ENCODE measurements around the gene CIT. TPM values are rescaled to one million over a fixed set of nuclear protein-coding genes. Genes with fewer than 3 reads are reported as not detected.
"Not testable (repeated sequence)": the region's sequence is repeated elsewhere in the genome, so short reads cannot be mapped to it uniquely, and the experiment has no call there.

The CIT gene
- total and polyA plus RNA-seq, 7 donors: 1.2 to 9.2 (median 5.4) TPM

DNA sequence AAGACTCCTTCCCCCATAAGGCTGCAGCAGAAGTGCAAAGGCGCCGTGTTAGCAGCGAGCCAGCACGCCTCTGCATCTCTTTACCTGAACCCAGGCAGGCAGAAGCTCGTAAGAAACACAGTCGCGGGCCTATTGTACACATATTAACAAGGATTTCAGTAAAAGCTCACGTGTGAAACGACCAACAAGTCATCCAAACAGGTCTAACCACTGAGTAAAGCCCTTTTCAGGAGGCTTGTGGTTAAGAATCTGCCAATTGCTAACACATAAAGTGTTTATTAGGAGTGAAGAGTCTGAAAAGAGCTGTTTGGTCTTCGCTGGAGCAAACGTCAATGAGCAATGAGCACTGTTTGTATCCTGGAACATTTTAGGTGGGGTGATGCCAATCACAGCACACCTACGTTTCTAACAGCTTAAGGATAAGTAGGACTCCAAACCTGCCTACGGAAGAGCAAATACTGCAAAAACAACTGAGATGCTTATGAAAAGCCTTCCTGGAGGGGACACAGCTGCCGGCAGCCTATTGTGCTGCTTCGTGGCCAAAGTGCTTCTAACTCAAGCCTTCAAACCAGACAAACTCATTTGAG, 166.1 kb downstream of the CIT start:
- 86 to 87% methylated on average over 15 of the region's 15 CpGs for WGBS, 2 donors

DNA sequence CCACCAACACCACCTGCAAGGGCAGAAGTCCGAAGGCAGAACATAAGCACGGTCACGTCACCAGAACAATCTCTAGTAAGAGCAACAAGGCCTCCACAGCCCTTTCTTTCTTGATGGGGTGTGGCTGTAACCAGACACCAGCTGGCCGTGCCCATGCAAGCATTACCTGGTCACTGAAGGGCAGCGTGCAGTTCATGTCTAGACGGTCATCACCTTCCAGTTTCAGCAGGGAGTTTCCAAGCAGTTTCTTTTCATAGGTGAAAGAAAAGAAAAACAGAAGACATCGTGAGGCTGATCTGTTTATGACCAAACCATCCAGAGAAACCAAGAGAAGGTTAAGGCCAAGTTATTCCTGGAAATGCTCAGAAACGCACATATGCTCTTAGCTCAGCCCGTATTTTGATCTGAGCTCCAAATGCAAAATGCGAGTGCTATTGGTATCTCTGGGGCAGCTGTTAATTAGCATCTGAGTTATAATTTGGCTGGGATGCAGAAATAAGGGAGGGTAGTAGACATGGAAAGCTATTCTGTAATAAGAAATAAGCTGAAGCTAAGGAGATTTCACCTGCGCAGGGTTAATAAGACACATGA, 166.7 kb downstream of the CIT start:
- Histone ChIP-seq H3K27me3 (no peaks in the 10 kb centered on the region), H3K9me3 (no peaks in the 10 kb centered on the region), H3K4me1 (no peaks in the 10 kb centered on the region), H3K27ac (no peak overlapping the region), H3K36me3 (no peaks in the 10 kb centered on the region), H3K4me3 (no peak overlapping the region)
- DNase-seq: no peak
- intact Hi-C loops (cut with DNase I): no loop called here
- WGBS, 2 donors: 93 to 95% methylated on average over 11 of the region's 11 CpGs
- TF ChIP-seq, protein P1, sequence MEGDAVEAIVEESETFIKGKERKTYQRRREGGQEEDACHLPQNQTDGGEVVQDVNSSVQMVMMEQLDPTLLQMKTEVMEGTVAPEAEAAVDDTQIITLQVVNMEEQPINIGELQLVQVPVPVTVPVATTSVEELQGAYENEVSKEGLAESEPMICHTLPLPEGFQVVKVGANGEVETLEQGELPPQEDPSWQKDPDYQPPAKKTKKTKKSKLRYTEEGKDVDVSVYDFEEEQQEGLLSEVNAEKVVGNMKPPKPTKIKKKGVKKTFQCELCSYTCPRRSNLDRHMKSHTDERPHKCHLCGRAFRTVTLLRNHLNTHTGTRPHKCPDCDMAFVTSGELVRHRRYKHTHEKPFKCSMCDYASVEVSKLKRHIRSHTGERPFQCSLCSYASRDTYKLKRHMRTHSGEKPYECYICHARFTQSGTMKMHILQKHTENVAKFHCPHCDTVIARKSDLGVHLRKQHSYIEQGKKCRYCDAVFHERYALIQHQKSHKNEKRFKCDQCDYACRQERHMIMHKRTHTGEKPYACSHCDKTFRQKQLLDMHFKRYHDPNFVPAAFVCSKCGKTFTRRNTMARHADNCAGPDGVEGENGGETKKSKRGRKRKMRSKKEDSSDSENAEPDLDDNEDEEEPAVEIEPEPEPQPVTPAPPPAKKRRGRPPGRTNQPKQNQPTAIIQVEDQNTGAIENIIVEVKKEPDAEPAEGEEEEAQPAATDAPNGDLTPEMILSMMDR (IDR thresholded peaks at IDR 0.05): no peak
- TF ChIP-seq POLR2A (IDR thresholded peaks at IDR 0.05) (no peak), EP300 (IDR thresholded peaks at IDR 0.05) (no peak), POLR2AphosphoS5 (IDR thresholded peaks at IDR 0.05) (no peak)

More for the DNA sequence above, 166.1 kb downstream of the CIT start:
- no peak overlapping the region for H3K4me3 ChIP-seq
- H3K27me3 ChIP-seq: no peaks in the 10 kb centered on the region
- intact Hi-C loops (cut with DNase I): no loop called here
- H3K9me3 ChIP-seq: no peaks in the 10 kb centered on the region
- H3K36me3 ChIP-seq: no peaks in the 10 kb centered on the region
- H3K27ac ChIP-seq: no peak overlapping the region
- no peaks in the 10 kb centered on the region for H3K4me1 ChIP-seq
- no peak for DNase-seq
- TF ChIP-seq POLR2A (IDR thresholded peaks at IDR 0.05) (no peak), EP300 (IDR thresholded peaks at IDR 0.05) (no peak), POLR2AphosphoS5 (IDR thresholded peaks at IDR 0.05) (no peak)
- TF ChIP-seq, protein P1 (IDR thresholded peaks at IDR 0.05): no peak

DNA sequence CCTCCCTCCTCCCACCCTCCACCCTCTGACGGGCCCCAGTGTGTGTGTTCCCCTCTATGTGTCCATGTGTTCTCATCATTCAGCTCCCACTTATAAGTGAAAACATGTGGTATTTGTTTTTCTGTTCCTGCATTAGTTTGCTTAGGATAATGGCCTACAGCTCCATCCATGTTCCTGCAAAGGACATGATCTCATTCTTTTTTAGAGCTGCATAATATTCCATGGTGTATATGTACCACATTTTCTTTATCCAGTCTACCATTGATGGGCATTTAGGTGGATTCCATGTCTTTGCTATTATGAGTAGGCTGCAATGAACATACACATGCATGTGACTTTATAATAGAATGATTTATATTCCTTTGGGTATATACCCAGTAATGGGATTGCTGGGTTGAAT, 170.7 kb downstream of the CIT start:
- H3K9me3 ChIP-seq; intact Hi-C loops (cut with DNase I); H3K27ac ChIP-seq; H3K4me3 ChIP-seq; H3K27me3 ChIP-seq; H3K36me3 ChIP-seq; DNase-seq; H3K4me1 ChIP-seq: not testable (repeated sequence)
- WGBS, 2 donors: 97 to 100% methylated on average over 1 of the region's 1 CpG

DNA sequence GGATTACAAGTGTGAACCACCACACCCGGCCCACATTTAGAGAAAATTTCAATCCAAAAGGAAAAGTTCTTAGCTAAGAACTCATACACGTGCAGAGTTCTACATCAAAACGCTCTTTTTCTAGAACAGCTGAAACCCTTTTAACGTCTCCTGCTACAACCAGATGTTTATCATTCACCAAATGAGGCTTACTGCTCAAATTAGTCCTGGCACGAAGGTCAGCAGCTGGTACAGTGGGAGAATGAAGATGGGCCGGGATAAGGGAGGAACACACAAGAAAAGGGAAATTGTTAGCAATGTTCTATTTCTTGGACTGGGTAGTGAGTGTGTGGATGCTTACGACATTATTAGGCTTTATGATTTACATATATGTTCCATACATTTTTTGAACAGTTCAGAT, 171.9 kb downstream of the CIT start:
- Histone ChIP-seq H3K27ac (no peak overlapping the region), H3K36me3 (no peaks in the 10 kb centered on the region), H3K4me3 (no peak overlapping the region), H3K4me1 (no peaks in the 10 kb centered on the region), H3K9me3 (no peaks in the 10 kb centered on the region), H3K27me3 (no peaks in the 10 kb centered on the region)
- intact Hi-C loops (cut with DNase I): no loop called here
- DNase-seq: no peak
- TF ChIP-seq, protein P1 (IDR thresholded peaks at IDR 0.05): no peak
- TF ChIP-seq POLR2AphosphoS5 (IDR thresholded peaks at IDR 0.05) (no peak), EP300 (IDR thresholded peaks at IDR 0.05) (no peak), POLR2A (IDR thresholded peaks at IDR 0.05) (no peak)
- WGBS, 2 donors: 94 to 95% methylated on average over 7 of the region's 7 CpGs

DNA sequence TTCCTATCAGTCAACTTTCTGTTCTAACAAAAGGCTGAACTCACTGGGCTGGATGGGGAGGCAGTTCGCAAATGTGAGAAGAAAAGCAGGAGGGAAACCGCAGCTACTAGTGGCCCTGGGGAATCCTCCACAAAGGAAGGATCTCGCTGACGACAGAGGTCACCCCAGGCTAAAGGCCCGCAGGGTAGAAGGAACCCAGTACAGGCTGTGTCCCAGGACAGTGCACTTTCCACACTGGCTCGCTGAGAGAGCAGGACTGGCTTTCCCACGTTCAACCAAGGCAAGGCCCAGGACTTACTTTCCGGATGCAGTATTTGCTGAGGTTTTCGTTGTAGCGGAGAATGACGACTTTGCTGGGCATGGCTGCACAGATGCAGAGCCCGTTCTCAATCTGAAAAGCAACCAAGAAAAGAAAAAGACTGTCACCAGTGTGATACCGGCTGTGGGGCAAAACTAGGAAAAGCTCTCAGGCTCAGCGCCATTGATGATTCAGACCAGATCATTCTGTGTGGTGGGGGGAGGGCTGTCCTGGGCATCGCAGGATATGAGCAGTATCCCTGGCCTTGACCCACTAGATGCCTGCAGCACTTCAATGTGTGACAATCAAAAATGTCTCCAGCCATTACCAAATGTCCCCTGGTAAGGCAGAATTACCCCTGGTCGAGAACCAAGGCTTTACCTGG, 172.9 kb downstream of the CIT start:
- 92 to 95% methylated on average over 16 of the region's 16 CpGs for WGBS, 2 donors
- no peaks in the 10 kb centered on the region for H3K36me3 ChIP-seq
- H3K4me1 ChIP-seq: no peaks in the 10 kb centered on the region

More for the DNA sequence above, 172.9 kb downstream of the CIT start:
- Histone ChIP-seq H3K27me3 (no peaks in the 10 kb centered on the region), H3K27ac (no peak overlapping the region), H3K9me3 (no peaks in the 10 kb centered on the region), H3K4me3 (no peak overlapping the region)
- TF ChIP-seq, protein P1 (IDR thresholded peaks at IDR 0.05): no peak
- TF ChIP-seq POLR2A (IDR thresholded peaks at IDR 0.05) (no peak), EP300 (IDR thresholded peaks at IDR 0.05) (no peak), POLR2AphosphoS5 (IDR thresholded peaks at IDR 0.05) (no peak)
- DNase-seq: no peak
- intact Hi-C loops (cut with DNase I): no loop called here

Data from sigmoid colon (tissue), 7 donors.